ENCODE data around the gene SLC7A6. TPM values are rescaled to one million over a fixed set of nuclear protein-coding genes. Genes with fewer than 3 reads are reported as not detected.
A peak's percentile ranks its signal among the peaks of the same experiment; 100 is the strongest.

Gene SLC7A6
- polyA plus RNA-seq, 3 donors = 4.3 to 47.7 (median 5.5) TPM

DNA sequence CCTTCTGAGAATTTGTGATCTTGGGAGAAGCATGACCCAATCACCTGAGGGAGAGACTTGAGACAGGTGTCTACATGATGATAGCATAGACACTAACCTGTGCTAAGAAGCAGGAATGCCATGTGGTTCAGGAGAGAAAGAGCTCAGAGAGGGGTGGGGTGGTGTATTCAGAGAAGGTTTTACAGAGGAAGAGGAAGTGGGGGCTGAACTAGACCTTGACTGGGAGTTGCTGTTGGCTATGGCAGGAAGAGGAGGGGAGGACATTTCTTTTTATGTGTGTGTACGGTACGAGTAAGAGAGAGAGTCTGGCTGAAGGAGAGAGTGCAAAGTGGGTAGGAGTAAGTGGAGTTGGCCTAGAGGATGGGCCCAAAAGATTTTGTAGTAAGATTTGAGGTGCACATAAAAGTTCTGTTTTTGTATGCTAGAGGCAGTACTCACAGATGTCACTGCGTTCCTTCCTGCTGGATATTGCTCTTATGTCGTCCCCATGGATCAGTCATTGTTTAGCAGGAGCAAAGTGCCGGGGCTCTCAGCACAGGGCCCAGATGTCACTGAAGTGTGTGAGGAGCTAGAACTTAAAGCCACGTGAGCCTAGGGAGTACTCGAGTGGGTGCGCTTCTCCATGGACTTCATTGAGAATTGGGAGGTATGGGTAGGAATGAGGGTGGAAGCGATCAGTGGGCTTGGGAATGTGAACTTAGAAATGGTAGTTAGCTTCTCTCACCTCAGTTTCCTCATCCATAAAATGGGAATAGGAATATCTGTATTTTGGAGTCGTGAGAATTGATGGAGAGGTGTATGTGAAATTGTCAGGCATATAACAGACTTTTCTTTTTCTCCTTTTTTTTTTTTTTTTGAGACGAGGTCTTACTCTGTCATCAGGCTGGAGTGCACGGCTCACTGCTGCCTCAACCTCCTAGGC is 22.1 kb downstream of the SLC7A6 start:
- Histone ChIP-seq H3K79me2 (ENCODE audit: insufficient read depth, low read length) (peaks cover 37% of the 10 kb centered on the region), H3K9me3 (replicated peaks in 1 of 2; ENCODE audit: control insufficient read depth in 1 of 2, insufficient read depth in 1 of 2, low read length in 2 of 2) (no peaks in the 10 kb centered on the region), H3K36me3 (replicated peaks in 1 of 2; ENCODE audit: control insufficient read depth in 1 of 2, insufficient read depth in 2 of 2, low read length in 2 of 2) (peaks cover 12 to 45% of the 10 kb centered on the region in 2 donors), H2AFZ (ENCODE audit: insufficient read depth, low read depth, low read length, poor library complexity, severe bottlenecking) (peak overlapping the region; percentile 55), H3K27me3 (ENCODE audit: control insufficient read depth in 2 of 2, insufficient read depth in 2 of 2, low read length in 2 of 2) (no peaks in the 10 kb centered on the region), H4K20me1 (ENCODE audit: insufficient read depth, low read length) (no peaks in the 10 kb centered on the region), H3K9ac (ENCODE audit: insufficient read depth, low read length, poor library complexity, severe bottlenecking) (no peak overlapping the region), H3K4me2 (replicated peaks; ENCODE audit: extremely low read depth, low read length, poor library complexity, severe bottlenecking) (peak overlapping the region; percentile 68), H3K4me3 (replicated peaks in 1 of 3; ENCODE audit: low read depth in 2 of 3, low read length in 3 of 3) (peak overlapping the region in 1 of 3 experiments; percentile 64), H3K27ac (ENCODE audit: low read depth in 1 of 2, low read length in 2 of 2) (peak overlapping the region; percentile 67 to 79), H3K4me1 (ENCODE audit: control insufficient read depth in 1 of 2, insufficient read depth in 2 of 2, low read length in 2 of 2) (peaks cover 75 to 79% of the 10 kb centered on the region in 2 donors)
- Mint-ChIP-seq H3K27me3 (ENCODE audit: low read depth in 3 of 3) (no peaks in the 10 kb centered on the region), H3K4me3 (peak overlapping the region; percentile 66 to 87), H3K36me3 (peaks cover 49% of the 10 kb centered on the region in 2 donors), H3K27ac (peak overlapping the region; percentile 73 to 99 (median 86)), H3K4me1 (peaks cover 79% of the 10 kb centered on the region), H3K9me3 (peaks cover 0 to 2% (median 0%) of the 10 kb centered on the region in 7 donors)
- 16% methylated on average over 6 of the region's 12 CpGs for WGBS (ENCODE audit: insufficient coverage)
- no peak for TF ChIP-seq CTCF (IDR thresholded peaks at IDR 0.05)
- DNase-seq = peak; percentile 27 to 57 (median 38)
- intact Hi-C loops (cut with micrococcal nuclease) = no loop called here

DNA sequence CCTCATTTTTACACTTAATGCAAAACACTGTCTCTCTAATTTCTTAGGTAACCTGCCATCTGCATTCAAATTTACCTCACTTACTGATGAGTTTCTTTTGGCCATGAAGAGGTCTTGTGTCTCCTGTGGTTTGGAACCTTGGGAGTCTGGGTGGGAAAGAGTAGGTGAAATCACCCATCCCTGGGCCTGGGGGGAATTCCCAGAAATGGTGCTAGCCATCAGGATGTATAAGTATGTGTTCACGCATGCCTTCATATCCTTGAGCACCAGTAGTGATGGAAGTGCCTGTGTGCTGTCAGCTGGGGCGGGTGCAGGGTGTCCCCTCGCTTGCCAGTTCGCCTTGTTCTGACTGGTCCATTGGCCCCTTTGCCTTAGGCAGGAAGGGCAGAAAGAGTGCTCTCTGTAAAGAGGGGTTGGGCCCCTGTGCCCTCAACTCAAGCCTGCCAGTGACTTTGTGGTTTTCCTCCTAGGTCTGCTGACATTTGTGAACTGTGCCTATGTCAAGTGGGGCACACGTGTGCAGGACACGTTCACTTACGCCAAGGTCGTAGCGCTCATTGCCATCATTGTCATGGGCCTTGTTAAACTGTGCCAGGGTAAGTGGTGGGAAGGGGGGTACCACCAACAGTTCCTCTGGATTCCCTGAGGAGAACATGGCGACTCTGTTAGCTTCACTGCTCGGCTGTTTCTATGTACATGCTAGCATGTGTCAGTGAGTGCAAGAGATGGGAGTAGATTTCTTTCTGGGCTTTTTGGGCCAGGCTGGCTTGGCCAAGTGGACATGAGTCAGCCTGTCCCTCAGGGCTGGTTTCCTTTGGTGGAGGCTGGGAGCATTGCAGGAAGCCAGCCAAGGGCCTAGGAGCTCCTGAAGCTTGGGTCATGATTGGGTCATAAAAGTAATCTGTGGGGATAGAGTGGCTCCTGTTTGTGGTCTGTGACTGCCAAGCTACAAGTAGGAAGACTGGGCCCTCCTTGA is 23.2 kb downstream of the SLC7A6 start:
- Histone ChIP-seq H3K9me3 (replicated peaks in 1 of 2; ENCODE audit: control insufficient read depth in 1 of 2, insufficient read depth in 1 of 2, low read length in 2 of 2) (no peaks in the 10 kb centered on the region), H3K9ac (ENCODE audit: insufficient read depth, low read length, poor library complexity, severe bottlenecking) (no peak overlapping the region), H3K27ac (ENCODE audit: low read depth in 1 of 2, low read length in 2 of 2) (peak overlapping the region; percentile 6 to 48), H3K79me2 (ENCODE audit: insufficient read depth, low read length) (peaks cover 30% of the 10 kb centered on the region), H3K36me3 (replicated peaks in 1 of 2; ENCODE audit: control insufficient read depth in 1 of 2, insufficient read depth in 2 of 2, low read length in 2 of 2) (peaks cover 21 to 48% of the 10 kb centered on the region in 2 donors), H4K20me1 (ENCODE audit: insufficient read depth, low read length) (no peaks in the 10 kb centered on the region), H2AFZ (ENCODE audit: insufficient read depth, low read depth, low read length, poor library complexity, severe bottlenecking) (no peak overlapping the region), H3K4me1 (ENCODE audit: control insufficient read depth in 1 of 2, insufficient read depth in 2 of 2, low read length in 2 of 2) (peaks cover 73 to 74% of the 10 kb centered on the region in 2 donors), H3K27me3 (ENCODE audit: control insufficient read depth in 2 of 2, insufficient read depth in 2 of 2, low read length in 2 of 2) (no peaks in the 10 kb centered on the region), H3K4me3 (replicated peaks in 1 of 3; ENCODE audit: low read depth in 2 of 3, low read length in 3 of 3) (no peak overlapping the region), H3K4me2 (replicated peaks; ENCODE audit: extremely low read depth, low read length, poor library complexity, severe bottlenecking) (no peak overlapping the region)
- peak overlapping the region; percentile 13 to 86 (median 78) for H3K27ac Mint-ChIP-seq
- no peaks in the 10 kb centered on the region for H3K27me3 Mint-ChIP-seq (ENCODE audit: low read depth in 3 of 3)
- peaks cover 48 to 49% of the 10 kb centered on the region in 2 donors for H3K36me3 Mint-ChIP-seq
- peaks cover 0 to 2% (median 0%) of the 10 kb centered on the region in 7 donors for H3K9me3 Mint-ChIP-seq
- peak; percentile 15 to 34 (median 26) for DNase-seq
- H3K4me3 Mint-ChIP-seq = peak overlapping the region in 1 of 2 donors; percentile 52
- no peak for TF ChIP-seq CTCF (IDR thresholded peaks at IDR 0.05)
- peaks cover 78% of the 10 kb centered on the region for H3K4me1 Mint-ChIP-seq
- intact Hi-C loops (cut with micrococcal nuclease) = no loop called here
- 47% methylated on average over 11 of the region's 11 CpGs for WGBS (ENCODE audit: insufficient coverage)
